SK-N-SH treated with all-trans-retinoic acid at 6 μM for 48 hours (cell line): ENCODE results near the gene PLSCR4.

Experiments
- ESRRG ChIP-seq: fragments of 250-450 bp; sonication (Bioruptor Pico); IDR thresholded peaks from 2 replicates; pipeline ENCODE4 v1.6.1; 2021; ENCODE audit warnings: mild to moderate bottlenecking
- OSR1 ChIP-seq: fragments of 250-450 bp; sonication (Bioruptor Pico); IDR thresholded peaks from 2 replicates; pipeline ENCODE4 v1.8.0; 2022; ENCODE audit warnings: moderate library complexity, mild to moderate bottlenecking, inconsistent platforms
- PATZ1 ChIP-seq: fragments of 250-450 bp; sonication (Bioruptor Pico); IDR thresholded peaks from 2 replicates; pipeline ENCODE4 v1.8.0; 2020; ENCODE audit warnings: mild to moderate bottlenecking, moderate library complexity, borderline replicate concordance
- ZFP3 ChIP-seq: fragments of 250-450 bp; sonication (Bioruptor Pico); IDR thresholded peaks from 2 replicates; pipeline ENCODE4 v1.5.0; 2020; ENCODE audit warnings: mild to moderate bottlenecking, moderate library complexity
- ZFP30 ChIP-seq: fragments of 450-650 bp; formaldehyde crosslinking; IDR thresholded peaks from 2 replicates; pipeline ENCODE4 v1.5.0; 2022; ENCODE audit warnings: mild to moderate bottlenecking, moderate library complexity
- TF ChIP-seq, protein P1 (sequence below): fragments of 250-450 bp; sonication (Bioruptor Pico); IDR thresholded peaks from 2 replicates; pipeline ENCODE4 v1.8.0; 2021; ENCODE audit warnings: low read depth, mild to moderate bottlenecking, moderate library complexity, borderline replicate concordance

DNA sequence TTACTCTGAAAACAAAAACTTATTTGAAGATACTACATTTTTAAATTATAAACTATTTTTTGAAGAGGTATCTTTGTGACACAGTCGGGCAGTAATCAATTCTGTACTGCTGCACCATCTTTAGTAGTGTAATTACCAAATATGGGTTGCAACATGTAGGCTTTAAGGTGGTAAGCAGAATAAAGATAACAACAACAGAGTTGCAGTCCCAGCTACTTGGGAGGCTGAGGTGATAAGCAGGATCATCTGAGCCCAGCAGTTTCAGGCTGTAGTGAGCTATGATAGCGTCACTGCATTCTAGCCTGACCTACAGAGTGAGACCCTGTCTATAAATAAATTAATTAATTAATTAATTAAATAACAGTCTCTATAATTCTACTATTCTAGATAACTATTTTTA, 95.9 kb downstream of the PLSCR4 start:
- TF ChIP-seq ESRRG (no peak), PATZ1 (no peak), OSR1 (no peak), ZFP3 (CRISPR knock-in tag) (no peak), ZFP30 (CRISPR knock-in tag) (no peak)
- TF ChIP-seq, protein P1, sequence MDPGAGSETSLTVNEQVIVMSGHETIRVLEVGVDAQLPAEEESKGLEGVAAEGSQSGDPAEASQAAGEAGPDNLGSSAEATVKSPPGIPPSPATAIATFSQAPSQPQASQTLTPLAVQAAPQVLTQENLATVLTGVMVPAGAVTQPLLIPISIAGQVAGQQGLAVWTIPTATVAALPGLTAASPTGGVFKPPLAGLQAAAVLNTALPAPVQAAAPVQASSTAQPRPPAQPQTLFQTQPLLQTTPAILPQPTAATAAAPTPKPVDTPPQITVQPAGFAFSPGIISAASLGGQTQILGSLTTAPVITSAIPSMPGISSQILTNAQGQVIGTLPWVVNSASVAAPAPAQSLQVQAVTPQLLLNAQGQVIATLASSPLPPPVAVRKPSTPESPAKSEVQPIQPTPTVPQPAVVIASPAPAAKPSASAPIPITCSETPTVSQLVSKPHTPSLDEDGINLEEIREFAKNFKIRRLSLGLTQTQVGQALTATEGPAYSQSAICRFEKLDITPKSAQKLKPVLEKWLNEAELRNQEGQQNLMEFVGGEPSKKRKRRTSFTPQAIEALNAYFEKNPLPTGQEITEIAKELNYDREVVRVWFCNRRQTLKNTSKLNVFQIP (CRISPR knock-in tag) = no peak
